ENCODE measurements around the gene MOXD1.
"Not testable (repeated sequence)": the region's sequence is repeated elsewhere in the genome, so short reads cannot be mapped to it uniquely, and the experiment has no call there.

The MOXD1 gene

DNA sequence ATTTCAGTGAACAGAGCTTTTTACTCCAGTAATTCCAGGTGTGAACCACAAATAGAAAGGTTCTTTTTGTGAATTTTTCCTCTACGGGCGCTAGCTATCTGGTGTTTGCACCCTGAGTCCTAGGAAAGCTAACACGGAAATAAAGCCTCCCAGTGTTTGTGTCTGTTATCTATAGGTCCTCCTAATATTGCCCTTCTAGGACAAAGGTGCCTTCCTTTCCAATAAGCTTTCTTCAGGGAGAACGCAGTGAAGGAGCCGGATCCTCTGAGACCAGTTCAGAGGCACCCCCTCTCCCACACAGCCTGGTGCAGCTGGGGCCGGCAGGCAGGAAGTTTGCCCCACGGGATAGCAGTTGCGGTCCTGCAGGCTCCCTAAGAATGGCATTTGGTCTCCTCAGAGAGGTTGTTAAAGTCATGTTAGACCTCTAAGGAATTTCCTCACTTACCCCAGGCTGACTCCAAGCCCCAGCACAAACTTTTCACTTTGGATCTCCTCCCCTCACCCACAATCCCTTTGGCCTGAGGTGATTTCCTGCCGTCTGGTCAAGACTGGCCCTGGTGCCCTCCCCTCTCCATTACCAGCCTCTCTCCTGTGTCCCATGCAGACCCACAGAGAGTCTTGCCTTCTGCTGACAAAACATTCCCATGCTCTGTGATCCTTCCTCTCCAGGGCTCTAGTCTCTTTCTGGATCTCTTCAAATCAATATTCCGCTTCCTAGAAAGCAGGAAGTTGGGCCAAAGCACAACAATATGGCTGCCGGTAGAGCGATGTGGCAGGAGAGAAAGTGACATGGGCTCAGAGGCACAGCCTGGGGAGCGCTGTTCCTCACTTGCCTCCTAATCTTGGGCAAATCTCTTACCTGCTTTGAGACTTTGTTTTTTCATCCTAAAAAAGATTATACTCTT, 126.0 kb downstream of the MOXD1 start:
- no peak for DNase-seq

DNA sequence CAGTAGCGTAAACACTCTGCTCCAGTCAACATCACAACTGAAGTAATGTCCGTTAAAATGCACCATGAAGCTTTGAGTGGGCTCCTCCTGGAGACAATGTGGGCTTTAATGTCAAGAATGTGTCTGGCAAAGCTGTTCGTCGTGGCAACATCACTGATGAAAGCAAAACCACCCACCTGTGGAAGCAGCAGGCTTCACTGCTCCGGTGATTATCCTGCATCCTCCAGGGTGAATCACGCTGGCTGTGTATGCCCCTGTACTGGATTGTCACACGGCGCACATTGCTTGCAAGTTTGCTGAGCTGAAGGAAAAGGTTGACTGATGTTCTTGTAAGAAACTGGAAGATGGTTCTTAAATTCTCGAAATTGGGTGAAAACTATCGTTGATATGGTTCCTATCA, 128.5 kb downstream of the MOXD1 start:
- no peak for DNase-seq

DNA sequence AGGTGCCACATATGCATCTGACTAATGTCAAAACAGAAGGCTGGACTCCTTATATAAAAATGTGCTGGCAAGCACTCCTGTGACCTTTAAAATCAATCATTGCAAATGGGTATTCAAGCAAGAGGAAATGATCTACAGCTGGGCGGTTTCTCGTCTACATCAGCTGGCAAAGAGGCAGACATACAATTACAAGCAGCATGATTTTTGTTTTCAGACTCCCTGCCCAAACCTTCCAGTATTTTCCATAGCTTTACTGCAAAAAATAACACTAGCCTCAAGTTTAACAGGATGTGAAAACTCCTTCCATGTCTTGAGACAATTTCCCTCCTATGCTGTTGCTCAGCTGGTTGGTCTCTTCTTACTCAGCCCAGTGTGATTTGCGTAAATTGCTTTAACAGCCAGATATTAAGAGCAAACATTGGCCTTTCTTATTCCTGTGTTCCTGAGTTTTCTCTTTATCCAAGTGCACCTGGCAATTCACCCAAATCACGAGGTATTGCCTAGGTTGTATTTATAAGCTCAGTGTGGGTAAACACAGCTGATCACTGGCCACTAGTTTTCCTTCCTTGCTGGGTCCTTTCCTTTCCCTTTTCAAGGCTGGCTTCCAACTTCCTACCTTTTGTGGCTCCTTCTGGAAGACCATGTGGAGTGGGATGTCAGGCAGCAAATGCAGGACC, 130.4 kb downstream of the MOXD1 start:
- DNase-seq = no peak

DNA sequence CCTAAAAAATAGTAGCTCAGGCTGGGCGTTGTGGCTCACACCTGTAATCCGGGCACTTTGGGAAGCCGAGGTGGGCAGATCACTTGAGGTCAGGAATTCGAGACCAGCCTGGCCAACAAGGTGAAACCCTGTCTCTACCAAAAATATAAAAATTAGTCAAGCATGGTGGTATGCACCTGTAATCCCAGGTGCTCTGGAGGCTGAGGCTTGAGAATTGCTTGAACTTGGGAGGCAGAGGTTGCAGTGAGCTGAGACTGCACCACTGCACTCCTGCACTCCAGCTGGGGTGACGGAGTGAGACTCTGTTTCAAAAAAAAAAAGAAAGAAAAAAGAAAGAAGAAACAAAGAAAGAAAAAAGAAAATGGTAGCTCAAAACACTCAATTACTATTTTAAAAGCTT, 132.6 kb downstream of the MOXD1 start:
- not testable (repeated sequence) for DNase-seq

DNA sequence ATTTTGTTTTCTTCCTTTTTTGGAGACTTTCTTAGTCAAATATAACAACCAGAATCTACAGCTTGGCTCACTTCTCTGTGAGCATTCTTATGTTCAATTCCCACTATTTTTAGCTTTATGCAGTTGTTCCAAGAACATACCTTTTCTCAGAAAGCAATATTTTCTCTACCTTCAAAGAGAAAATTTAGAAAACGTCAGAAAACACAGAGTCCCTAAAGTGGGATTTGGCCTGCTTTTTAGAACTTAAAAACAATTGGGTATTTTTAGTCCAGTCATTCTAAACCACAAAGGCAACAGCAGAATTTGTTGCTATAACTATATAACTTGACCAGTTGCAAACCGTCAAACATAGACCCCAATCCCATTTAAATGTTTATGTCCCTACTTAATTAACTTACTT, 133.1 kb downstream of the MOXD1 start:
- no peak for DNase-seq

DNA sequence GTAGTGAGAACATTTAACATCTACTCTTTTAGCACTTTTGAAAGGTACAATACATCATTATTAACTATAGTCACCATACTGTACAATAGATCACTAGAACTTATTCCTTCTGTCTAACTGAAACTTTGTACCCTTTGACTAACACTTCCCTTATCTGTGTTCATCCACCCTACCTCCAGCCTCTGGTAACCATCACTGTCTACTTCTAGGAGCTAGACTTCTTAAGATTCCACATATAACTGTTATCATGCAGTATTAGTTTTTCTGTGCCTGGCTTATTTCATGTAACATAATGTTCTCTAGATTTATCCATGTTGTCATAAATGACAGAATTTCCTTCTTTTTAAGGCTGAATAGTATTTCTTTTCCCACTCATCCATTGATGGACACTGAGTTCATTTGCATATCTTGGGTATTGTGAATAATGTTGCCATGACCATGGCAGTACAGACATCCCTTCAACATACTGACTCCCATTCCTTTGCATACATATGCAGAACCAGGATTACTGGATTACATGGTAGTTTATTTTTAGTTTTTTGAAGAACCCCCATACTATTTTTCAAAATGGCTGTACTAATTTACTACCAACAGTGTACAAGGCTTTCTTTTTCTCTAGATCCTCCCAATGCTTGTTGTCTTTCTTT, 135.7 kb downstream of the MOXD1 start:
- no peak for DNase-seq

DNA sequence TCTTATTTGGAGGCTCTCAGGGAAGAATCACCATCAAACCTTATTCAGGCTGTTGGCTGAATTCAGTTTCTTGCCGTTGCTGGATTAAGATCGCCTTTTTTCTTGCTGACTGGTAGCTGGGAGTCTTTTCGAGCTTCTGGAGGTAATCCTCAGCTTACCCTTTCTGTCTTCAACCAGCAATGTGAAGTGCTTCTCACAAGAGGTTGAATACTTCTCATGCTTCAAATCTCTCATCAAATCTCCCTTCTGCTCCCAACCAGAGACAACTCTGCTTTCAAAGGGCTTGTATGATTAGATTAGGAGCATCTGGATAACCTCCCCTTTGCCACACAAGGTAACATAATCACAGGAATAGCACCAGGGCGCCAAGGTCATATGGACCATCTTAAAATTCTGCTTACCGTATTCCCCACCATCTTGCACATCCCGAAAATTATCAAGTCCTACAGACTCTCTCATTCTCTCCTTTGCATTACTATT, 137.2 kb downstream of the MOXD1 start:
- no peak for DNase-seq

DNA sequence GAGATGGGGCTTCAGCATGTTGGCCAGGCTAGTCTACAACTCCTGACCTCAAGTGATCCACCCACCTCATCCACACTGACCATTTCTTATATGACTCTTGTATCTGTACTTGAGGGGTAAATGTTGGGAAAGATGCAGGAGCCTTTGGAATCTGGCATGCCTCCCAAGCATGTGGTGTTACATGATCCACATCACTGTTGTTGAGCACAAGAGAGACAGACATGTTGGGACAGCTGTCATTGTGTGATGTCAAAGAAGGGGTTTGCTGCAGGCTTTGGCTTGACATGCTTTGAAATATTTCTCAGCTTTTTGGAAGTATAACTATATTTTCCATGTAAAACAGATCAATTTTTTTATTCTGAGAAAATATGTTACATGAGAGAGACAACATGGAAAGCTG, 139.9 kb downstream of the MOXD1 start:
- DNase-seq = no peak

DNA sequence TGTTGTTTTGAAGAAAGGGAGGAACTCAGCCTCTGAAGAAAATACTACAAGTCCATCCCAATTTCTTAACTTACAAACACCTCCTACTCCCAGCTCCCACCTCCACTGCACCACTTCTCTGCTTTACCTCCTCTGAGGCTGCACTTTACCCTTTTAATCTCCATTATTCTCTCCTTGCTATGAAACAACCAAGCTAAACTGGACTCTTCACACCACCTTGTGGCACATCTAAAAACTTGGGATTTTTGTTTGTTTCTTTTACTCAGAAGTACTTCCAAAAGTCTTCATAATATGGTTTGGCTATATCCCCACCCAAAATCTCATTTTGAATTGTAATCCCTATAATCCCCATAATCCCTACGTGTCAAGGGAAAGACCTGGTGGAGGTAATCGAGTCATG, 142.2 kb downstream of the MOXD1 start:
- no peak for DNase-seq

DNA sequence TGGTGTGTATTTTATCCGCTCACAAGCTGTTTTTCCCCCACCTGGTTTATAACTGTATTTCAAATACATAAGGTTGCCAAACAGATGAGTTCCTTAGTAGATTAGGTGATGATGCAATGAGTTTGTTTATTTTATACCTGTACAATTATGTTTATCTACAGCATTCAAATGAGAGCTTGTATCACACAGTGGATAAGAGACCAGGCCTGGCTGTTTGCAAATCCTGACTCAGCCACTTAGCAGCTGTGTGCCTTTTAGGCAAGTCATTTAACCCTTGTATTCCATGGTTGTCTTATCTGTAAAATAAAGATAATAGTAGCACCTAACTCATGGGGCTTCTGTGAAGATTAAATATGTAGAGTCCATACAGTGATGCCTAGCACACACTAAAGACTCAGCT, 143.7 kb downstream of the MOXD1 start:
- DNase-seq = no peak

DNA sequence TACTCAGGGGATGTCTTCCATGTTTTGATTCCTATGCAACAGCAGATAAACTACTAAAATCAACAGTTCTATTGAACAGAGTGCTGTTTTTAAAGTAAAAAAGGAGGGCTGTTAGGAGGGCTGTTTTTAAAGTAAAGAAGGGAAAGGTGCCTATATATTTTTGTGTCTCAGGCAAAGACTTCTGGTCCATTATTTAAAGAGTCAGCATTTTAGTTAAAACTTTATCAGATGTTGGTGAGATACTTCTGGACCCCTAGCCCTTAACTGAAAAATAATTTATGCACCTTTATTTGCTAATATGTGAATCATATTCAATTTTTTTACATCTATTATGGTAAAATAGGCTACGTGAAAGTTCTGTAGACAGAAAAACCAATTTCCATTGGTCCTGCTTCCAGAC, 144.8 kb downstream of the MOXD1 start:
- DNase-seq = no peak

DNA sequence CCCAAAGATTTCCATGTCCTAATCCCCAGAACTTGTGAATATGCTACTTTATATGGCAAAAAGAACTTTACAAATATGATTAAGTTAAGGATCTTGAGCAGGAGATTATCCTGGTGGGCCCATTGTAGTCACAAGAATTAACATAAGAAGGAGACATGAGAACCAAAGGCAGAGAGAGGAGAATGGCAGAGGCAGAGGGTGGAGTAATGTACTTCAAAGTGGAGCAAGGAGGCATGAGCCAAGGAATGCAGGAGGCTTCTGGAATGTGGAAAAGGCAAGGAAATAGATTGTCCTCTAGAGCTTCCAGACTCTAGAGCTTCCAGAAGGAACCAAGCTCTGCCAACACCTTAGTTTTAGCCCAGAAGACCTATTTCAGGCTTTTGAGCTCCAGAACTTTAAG, 147.4 kb downstream of the MOXD1 start:
- no peak for DNase-seq

DNA sequence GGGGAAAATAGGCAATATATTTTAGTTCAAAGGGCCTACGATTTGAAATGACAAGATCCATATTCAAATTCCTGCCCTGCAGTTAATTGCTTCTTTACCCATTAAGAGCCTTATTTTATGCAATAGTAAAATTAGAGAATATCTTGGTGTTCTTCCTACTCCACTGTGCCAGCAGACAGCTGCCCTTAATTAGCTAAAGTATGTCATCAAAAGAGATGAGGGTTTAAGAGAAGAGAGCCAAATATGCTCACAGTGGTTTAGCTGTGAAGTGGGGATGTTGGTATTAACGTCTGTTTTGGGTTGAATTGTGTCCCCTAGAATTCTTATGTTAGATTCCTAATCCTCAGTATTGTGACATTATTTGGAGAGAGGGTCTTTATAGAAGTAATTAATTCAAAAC, 148.1 kb downstream of the MOXD1 start:
- no peak for DNase-seq

DNA sequence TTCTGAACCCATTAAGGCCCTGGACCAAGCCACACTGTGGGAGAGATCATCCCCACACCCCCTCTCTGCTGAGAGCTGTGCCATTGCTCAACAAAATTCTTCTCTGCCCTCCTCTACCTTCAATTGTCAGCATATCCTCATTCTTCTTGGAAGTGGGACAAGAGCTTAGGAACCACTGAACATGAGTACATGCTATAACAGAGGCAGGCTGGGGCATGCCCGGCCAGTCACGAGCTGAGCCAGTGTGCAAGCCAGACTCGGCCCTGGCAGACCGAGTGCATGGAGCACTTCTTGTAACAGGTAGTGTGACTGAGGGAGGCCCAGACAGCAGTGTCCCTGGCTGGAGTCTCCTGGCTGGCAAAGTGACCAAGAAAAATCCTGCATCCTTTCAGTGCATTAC, 149.2 kb downstream of the MOXD1 start:
- DNase-seq = no peak

DNA sequence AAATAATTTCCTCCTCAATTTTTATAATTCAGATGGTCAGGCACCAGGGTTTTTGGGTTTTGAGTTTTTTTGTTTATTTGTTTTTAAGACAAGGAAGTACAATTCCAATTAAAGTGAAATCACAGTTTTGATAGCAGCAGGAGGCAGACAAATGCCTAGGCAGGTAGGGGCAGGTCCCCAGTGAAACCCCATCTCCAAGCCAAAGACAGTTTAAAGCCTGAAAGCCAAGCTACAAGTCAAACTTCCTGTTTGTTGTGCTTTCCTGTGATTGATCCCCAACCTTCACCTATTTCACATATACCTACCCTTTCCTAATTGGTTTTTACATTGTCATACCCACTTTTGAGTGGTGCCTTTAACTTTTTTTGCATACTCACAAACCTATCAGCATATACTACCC, 149.6 kb downstream of the MOXD1 start:
- no peak for DNase-seq

DNA sequence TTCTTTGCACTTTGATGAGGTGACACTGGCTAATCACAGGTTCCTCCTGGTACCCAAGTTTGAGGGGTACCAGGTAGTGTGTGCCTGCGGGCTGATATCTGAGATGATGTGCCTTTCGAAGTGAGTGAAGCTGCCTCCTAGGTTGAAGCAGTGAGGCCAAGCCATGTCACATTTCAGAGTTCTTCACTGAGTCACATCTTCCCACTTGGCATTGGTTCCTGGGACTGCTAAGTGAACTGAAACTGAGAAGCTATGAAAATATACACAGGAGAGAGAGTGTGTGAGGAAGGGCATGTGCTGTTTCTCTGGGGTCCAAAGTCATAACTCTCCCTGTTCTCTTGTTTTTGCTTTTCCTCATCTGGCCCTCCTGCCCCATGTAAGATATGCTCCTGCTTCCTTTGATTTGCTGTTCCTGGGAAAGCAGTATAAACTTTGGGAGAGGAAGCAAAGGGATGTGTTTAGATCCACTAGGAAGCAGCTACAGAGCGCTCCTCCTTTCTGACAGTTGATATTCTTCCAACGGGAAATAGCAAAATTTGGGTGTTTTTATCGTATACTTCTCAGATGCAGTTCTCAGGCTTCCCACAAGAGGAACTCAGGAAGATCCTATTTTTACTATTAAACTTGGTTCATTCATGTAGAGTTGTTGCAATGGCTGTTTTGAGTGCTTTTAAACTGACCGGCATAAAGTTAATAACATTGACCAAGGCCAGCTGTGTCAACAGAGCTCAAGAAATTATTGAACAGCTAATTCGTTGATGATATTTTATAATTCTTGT, 153.7 kb downstream of the MOXD1 start:
- no peak for DNase-seq

DNA sequence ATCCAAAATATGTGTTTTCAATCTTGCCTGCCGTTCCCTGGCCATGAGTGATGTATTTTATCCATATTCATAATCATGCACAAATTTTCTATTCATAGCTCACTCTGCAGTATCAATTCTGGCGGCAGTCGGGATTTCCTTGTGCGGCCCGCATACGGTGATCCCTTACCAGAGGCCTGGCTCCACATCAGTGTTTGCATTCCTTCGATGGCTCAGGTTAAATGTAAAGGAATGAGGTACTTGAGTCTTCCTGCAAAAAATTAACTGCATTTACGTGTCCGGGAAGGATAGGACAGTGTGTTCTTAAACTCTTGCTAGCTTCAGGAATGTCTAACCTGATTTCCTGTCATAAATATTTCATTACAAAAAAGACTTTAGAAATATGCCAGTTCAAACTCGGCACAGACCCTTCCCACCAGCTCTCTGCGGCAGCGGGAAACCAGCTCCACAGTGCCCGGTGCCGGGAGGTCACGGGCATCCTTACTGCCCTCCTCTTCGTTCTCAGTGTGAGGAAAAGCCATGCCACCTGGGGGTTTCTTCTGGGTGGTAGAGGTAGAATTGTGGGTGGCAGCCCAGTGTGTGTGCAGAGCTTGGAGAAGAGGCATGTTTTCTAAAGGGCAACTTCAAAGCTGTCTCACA, 154.5 kb downstream of the MOXD1 start:
- no peak for DNase-seq

DNA sequence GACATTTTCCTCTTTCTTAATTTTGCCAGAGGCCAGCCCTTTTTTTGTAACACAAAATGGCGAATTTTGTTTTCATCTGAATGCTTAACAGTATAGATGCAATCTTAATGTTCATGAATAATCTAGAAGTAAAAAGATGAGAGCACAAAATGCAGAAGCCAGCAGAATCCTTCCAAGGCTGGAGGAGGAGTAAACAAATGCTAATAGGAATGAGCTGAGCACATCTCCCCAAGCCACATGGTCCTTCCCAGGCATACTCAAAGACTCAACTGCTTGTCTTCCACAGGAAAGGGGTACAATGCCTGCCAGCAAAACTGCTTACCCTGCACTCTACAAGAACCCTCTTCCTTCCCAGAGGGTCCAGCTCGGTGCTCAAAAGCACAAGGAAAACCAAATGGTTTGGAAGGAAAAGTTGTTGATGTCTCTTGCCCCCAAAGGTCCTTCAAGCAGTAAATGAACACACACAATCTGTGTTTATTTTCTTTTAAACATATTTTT, 155.1 kb downstream of the MOXD1 start:
- no peak for DNase-seq

Measured in activated gamma-delta T cell treated with Interleukin-2 at 50 U/mL for 16 hours (primary cell).